OCI-LY1 (cell line): ENCODE results near the gene MARCHF7.

Experiments used
- EZH2 ChIP-seq: fragments of 200-600 bp; sonication (generic), shearing (Covaris generic); IDR thresholded peaks from 2 replicates; pipeline ENCODE4 v1.8.0; 2017; ENCODE audit warnings: borderline replicate concordance, mixed run types, mild to moderate bottlenecking, antibody characterized with exemption, low read length, moderate library complexity, mixed read lengths
- TF ChIP-seq, protein P1 (sequence below): fragments of 200-600 bp; sonication (generic), shearing (Covaris generic); IDR thresholded peaks from 2 replicates; pipeline ENCODE4 v1.5.1; 2017; ENCODE audit warnings: mild to moderate bottlenecking, antibody characterized with exemption, low read length, moderate library complexity, mixed read lengths

DNA sequence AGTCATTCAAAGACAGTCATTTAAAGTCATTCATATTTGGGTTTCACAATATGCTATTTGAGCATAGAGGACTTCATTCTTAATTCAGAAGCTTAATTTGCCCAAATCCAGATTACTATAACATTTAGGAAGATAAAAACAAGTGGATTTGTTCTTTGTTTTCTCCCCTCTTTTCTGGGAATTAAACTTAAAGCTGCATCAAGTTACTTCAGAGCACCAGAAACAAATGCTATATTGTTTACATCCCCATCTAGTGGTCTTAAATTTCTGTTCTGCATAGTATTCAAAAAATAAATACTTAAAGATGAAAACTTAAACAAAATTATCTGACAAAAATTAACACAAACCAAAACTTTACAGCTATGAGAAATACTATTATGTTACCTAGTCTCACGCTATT lies 34.7 kb upstream of the MARCHF7 start:
- TF ChIP-seq, protein P1, sequence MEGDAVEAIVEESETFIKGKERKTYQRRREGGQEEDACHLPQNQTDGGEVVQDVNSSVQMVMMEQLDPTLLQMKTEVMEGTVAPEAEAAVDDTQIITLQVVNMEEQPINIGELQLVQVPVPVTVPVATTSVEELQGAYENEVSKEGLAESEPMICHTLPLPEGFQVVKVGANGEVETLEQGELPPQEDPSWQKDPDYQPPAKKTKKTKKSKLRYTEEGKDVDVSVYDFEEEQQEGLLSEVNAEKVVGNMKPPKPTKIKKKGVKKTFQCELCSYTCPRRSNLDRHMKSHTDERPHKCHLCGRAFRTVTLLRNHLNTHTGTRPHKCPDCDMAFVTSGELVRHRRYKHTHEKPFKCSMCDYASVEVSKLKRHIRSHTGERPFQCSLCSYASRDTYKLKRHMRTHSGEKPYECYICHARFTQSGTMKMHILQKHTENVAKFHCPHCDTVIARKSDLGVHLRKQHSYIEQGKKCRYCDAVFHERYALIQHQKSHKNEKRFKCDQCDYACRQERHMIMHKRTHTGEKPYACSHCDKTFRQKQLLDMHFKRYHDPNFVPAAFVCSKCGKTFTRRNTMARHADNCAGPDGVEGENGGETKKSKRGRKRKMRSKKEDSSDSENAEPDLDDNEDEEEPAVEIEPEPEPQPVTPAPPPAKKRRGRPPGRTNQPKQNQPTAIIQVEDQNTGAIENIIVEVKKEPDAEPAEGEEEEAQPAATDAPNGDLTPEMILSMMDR: peak; percentile 30; the same call in 1 of the 2 replicates
- no peak for TF ChIP-seq EZH2
